NCI-H1105 (cell line): ENCODE results near the gene LRIF1.
"Not testable (repeated sequence)": the region's sequence is repeated elsewhere in the genome, so short reads cannot be mapped to it uniquely, and the experiment has no call there.

ENCODE experiments used
- DNase-seq: peaks from one replicate; lab custom pipeline; 2025; lab: John Stamatoyannopoulos, UW

Gene LRIF1

DNA sequence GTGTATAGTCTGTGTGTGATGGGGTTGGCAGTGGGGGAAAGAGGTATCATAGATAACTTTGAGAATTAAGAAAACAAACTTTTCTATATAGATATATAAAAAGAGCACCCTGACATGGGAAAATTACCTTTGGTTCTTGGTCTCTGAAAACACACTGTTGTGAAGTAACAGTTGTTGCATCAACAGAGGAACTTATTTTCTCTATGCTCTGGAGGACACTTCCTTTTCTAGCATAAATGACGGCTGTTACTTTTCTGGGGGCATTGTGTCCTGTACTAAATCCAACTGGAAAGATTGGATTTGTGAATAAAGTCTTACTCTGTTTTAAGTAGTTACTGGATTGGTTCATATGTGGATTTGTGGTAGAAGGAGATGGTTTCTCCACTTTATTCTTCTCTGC is 12.6 kb downstream of the LRIF1 start:
- no peak for DNase-seq

DNA sequence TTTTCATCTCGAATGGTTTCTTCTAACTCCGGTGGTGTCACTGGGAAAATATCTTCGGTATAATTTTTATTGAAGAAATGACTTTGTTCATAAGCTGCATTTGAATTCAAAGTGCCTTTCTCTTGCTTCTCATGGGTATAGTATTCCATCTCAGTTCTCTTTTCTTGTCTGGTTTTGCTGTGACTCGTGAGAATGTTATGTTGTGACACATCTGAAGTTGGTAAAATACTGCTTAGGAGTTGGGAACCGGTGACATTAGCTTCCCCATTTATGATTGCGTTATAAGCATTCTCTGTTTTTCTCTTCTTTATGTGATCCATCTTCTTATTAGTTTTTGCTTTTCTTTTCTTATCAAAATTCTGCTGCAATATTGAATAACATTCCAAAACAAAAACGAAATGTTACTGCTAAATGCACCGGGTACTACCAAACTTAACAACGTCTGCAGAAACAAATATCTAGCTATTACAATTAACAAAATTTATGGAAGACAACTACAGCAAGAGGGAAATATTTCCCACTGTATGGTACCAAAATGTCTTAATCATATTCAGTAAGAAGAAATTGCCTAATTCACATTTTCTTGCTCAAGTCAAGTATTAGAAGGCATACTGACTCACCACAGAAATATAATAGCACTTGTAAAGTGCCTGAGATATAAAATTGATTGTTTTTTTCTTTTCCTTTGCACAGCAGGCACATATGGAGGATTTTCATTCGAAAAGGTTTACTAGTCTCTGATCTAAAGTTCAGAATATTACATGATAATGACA is 15.5 kb downstream of the LRIF1 start:
- no peak for DNase-seq

DNA sequence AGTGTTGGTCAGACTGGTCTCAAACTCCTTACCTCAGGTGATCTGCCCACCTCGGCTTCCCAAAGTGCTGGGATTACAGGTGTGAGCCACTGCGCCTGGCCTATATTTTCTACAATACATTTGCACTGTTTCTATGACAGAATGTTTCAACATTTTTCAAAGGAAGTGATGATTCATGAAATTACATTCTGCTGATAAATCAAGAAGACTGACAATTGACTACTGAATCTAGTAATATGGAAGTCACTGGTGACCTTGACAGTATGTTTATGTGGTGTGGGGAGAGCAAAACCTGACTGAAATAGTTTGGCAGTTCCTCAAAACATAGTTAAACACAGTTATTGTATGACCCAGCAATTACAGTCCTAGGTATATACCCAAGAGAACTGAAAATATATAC is 18.1 kb downstream of the LRIF1 start:
- no peak for DNase-seq

DNA sequence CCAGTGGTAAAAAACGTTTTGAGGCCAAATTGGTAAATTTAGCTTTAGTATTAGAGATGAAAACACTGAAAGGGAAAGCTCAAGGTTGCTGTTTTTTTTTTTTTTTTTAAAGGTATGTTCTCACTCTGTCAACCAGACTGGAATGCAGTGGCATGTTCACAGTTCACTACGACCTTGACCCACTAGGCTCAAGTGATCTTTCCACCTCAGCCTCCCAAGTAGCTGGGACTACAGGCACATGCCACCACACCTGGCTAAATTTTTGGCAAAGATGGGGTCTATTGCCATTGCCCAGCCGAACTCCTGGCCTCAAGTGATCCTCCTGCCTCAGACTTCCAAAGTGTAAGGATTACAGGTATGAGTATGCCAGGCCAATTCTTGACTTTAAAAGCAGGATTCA is 18.9 kb downstream of the LRIF1 start:
- DNase-seq: no peak

DNA sequence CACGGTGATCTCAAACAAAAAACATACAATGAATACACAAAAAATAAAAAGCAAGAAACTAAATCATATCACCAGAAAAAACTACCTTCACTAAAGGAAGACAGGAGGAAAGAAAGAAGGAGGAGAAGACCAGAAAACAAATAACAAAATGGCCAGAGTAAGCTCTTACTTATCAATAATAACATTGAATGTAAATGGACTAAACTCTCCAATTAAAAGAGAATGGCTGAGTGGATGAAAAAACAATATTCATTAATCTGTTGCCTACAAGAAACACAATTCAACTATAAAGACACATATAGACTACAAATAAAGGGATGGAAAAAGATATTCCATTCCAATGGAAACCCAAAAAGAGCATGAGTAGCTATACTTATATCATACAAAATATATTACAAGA is 27.2 kb downstream of the LRIF1 start:
- DNase-seq: no peak

DNA sequence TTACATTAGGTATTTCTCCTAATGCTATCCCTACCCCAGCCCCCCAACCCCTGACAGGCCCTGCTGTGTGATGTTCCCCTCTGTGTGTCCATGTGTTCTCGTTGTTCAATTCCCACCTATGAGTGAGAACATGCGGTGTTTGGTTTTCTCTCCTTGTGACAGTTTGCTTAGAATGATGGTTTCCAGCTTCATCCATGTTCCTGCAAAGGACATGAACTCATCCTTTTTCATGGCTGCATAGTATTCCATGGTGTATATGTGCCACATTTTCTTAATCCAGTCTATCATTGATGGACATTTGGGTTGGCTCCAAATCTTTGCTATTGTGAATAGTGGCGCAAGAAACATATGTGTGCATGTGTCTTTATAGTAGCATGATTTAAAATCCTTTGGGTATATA is 32.6 kb downstream of the LRIF1 start:
- DNase-seq: not testable (repeated sequence)

DNA sequence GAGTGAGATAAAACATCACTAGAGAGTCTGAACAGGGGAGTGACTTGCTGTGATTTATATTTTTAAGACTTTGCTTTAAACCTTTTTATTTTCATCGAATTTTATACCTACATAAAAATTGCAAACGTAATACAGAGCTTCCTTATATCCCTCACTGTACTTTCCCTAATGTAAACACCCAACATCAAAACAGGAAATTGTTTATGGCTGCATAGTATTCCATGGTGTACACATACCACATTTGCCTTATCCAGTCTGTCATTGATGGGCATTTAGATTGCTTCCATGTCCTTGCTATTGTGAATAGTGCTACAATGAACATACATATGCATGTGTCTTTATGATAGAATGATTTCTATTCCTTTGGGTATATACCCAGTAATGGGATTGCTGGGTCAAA is 34.8 kb downstream of the LRIF1 start:
- no peak for DNase-seq

DNA sequence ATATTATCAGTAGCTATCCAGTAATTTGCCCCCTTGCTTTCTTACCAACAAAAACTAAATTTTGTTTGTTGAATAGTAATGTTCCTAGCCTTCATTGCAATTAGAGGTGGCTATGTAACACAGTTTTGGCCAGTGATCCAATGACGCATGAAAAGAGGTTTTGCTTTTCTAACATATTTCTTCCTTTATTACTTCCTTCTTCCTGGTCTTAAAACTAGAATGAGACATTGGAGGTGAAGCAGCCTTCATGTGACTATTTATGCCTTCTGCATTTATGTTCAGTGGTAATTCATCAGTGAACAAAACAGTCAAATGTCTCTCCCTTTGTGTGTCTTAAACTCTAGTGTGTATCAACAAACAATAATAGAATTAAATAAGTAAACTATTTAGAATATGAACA is 35.5 kb downstream of the LRIF1 start:
- DNase-seq: no peak

DNA sequence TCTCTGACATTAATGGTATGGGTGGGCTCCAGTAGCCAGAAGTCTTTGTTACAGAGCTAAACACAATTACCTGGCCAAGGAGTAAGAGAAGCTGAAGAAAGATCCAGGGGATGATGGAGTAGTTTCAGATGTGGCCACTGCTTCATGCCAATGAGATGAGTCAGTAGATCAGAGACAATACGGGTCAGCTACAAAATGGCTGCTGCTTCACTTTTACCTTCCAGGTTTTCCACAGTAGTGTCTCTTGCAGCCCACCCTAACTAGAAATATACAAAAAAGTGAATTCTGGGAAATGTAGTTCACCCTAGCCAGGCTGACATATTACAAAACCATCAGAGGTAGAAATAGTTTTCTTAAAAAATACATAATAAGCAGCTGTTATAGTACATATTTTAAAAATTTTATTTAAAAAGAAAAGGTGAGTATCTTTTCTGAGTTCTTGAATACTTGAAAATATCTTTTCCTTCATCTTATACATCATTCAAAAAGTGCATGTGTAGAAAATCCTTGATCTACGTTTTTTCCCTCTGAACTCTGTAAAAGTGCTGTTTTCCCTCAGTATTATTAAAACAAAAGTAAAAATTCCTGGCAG is 36.1 kb downstream of the LRIF1 start:
- no peak for DNase-seq

DNA sequence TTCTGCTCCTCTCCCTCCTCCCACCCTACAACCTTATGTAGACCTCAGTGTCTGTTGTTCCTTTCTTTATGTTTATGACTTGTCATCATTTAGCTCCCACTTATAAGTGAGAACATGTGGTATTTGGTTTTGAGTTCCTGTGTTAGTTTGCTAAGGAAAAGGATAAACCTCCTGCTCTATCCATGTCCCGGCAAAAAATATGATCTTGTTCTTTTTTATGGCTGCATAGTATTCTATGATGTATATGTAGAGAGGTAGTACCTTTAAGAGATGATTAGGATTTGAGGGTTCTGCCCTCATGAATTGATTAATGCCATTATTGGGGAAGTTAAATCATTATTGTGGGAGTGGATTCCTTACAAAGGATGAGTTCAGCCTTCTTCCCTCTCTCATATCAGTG is 41.8 kb downstream of the LRIF1 start:
- no peak for DNase-seq

DNA sequence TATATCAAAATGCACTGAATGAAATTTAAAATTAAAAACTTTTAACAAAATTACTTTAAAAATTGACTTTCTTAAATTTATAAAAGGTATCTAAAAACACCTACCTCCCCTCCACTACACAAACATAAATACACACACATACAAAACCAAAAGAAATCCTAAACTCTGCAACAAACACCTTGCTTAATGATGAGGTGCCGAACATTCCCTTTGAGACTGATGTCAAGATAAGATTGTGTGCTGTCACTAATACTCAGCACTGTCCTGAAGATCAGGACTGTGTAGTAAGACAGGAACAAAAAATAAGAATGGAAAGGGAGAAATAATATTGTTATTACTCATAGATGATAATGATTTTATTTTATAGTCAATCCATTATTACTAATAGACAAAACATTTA is 45.7 kb downstream of the LRIF1 start:
- DNase-seq: no peak

DNA sequence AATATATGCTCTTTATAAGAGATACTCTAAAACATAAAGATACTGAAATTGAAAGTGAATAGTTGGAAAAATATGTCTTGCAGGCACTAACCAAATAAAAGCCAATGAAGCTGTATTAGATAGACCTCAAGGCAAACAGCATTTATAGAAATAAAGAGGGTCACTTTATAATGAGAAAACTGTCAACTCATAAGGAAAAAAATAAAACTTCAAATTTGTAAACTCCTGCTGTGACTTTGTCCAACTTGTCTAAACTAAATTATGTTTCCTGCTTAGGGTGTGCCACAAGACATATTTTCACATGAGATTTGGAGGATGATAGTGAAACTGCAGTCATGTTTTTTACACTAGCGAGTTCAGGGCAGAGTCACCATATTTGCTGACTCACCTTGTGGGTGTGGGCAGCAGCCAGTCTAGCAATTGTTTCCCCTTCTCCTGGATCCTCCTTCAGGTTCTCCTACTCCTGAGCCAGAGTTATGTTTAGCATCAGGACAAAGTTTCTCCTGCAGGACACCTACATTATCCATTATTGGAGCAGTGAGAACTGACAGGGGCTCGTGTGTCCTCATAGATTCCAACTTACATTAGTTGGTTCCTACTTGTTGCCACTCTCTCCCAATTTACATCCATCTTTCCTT is 46.9 kb downstream of the LRIF1 start:
- no peak for DNase-seq

DNA sequence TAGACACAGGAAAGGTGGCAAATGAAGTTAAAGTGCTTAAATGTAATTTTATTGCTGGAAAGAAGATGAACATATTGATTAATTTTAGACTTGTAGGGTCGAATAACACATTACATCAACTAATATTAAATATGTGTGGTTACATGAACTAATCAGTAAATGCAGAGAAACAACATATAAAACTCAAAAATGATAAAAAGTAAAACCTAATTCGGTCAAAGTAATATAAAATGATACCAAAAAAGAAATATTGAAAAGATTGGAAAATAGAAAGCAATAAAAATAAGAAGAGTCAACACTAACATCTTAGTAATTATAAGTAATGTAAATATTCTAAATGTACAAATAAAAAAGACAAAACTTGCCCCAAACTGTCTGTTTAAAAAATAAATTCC is 47.5 kb downstream of the LRIF1 start:
- DNase-seq: no peak

DNA sequence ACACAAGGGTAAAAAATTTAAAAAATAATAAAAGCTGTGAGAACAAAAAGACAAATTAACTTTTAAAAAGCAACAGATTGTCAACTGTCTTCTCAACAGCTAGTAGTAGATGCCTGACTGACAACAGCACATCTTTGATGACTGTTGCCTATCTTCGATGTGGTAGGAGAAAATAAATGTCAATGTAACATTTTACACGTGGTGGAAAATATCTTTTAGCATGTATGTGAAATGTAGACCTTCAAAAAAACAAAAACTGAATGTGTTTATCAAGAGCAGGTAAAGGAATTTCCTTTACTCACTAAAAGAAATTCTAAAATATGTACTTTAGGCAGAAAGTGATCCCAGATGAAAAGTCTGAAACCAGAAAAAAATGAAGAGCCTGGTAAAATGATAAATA is 47.9 kb downstream of the LRIF1 start:
- DNase-seq: no peak

DNA sequence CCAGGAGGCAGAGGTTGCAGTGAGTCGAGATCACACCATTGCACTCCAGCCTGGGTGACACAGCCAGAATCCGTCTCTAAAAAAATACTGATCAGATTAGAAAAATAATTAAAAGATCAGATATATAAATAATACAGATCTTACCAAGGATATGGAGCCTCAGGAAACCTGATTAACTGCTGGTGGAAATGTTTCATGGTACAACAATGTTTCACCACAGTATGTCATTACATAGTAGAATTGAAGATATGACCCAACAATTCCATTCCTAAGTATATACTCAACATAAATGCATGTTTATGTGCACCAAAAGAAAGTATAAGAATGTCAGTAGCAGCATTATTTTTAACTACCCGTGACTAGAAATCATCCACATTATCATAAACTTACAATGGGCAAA is 49.0 kb downstream of the LRIF1 start:
- DNase-seq: no peak

DNA sequence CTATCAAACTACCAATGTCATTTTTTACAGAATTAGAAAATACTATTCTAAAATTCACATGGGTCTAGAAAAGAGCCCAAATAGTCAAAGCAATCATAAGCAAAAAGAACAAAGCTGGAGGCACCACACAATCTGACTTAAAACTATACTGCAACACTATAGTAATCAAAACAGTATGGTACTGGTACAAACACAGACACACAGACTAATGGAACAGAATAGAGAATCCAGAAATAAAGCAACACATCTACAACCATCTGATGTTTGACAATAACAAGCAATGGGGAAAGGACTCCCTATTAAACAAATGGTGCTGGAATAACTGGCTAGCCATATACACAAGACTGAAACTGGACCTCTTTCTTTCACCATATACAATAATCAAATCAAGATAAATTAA is 50.9 kb downstream of the LRIF1 start:
- no peak for DNase-seq

DNA sequence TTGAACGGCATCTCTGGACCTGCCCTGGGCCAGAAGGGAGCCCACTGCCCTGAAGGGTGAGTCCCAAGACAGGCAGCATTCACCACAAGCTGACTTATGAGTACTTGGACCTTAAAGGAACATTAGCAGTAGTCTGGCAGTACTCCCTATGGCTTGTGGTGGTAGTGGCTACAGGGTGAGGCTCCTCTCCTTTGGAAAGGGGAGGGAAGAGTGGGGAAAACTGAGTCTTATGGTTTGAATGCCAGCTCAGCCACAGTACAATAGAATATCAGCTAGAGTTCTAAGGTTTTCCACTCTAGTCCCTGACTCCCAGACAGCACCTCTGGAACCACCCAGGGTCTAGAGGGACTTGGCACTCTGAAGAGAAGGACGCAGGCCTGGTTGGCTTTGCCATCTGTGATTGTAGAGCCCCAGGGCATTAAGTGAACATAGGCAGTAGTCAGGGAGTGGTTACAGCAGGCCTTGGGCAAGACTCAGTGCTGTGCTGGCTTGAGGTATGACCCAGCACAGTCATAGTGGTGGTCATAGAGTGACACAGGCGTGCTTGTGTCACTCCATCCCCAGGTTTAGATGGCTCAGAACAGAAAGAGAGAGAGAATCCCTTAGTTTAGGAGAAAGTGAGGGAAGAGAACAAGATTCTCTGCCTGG is 59.7 kb downstream of the LRIF1 start:
- no peak for DNase-seq

DNA sequence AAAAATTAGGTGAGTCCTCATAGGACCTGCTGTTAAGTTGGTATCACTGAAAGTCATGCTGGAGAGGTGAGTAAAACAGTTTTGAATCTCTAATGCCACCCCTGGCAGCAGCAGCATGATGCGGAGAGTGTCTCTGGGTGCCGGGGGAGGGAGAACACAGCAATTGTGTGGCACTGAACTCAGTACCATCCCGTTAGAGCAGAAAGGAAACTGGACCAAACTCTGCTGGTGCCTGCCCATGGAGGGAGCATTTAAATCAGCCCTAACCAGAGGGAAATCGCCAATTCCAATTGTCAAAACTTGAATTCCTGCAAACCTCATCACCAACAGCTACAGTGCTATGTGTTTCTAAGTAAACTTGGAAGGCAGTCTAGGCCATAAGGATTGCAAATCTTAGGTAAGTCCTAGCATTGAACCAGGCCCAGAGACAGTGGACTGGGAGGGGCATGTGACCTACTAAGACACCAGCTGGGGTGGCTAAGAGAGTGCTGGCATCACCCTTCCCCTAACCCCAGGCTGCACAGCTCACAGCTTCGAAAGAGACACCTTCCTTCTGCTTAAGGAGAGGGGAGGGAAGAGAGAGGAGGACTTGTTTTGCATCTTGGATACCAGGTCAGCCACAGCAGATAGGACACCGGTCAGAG is 60.8 kb downstream of the LRIF1 start:
- DNase-seq: no peak

DNA sequence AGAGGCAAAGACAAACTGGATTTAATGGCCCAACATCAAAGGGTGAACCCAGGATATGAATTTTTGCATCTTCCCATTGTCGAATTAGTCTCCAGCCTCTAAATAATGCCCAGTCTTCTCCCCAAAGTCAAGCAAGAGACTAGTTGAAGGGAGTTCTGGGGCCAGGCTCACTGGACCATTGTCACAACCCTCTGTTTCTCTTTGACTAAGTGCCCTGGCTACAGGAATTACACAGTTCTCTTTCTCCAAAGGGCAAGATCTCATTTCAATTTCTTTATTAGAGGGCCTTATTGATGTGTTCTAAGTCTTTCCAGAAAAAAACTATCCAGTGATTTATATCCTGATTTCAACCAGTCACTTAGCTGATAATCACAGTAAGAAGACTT is 64.3 kb downstream of the LRIF1 start:
- no peak for DNase-seq

DNA sequence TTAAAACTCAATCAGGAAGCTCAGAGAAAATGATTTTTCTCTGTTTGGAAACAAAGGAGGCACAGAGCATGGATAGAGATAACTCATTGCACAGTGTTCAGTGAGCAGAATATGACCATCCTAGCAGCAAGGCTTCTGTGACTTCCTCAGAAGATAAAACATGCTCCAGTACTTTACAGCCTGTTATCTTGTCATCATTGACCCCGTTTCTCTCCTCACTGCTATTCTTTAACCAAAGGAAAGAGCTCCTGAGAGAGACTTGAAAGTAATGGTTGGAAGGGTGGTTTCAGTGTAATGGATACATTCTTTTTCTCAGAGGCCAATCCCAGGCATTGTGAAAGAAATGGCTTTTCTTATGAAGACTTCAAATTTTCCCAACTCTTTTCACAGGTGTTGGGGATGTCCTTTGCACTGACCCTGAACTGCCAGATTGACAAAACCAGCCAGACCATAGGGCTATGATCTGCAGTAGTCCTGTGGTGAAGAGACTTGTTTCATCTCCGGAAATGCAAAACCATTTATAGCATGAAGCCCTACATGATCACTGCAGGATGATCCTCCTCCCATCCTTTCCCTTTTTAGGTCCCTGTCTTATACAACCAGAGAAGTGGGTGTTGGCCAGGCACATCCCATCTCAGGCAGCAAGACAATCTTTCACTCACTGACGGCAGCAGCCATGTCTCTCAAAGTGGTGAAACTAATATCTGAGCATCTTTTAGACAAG is 64.8 kb downstream of the LRIF1 start:
- no peak for DNase-seq

DNA sequence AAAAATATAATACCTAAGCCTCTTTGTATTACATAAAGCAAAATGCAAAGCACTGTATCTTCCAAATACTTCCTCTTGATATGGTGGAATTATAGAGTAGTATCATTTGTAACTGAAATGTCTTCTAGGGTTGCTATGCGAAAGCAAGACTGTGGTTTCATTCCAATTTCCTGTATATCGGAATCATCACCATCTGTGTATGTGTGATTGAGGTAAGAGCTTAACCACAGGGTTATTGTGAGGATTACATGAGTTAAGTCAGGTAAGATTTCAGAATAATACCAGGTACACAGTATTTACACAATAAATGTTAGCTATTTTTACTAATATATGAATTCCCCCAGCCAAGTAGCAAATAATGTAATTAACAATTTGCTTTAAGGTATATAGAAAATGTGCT is 66.0 kb downstream of the LRIF1 start:
- DNase-seq: no peak
